AG04450 (cell line): Measurements from ENCODE around the gene MPND. TPM values are rescaled to one million over a fixed set of nuclear protein-coding genes. Genes with fewer than 3 reads are reported as not detected.
A peak's percentile ranks its signal among the peaks of the same experiment; 100 is the strongest.

Experiments
- CTCF ChIA-PET: fragments of 300-600, 350-600 bp; formaldehyde crosslinking; extraction: SDS; loops from one replicate; lab custom pipeline; 2022; ENCODE audit warnings: antibody characterized with exemption, inconsistent platforms; lab: Charles Lee
- POLR2A ChIA-PET: fragments of 350-600 bp; formaldehyde crosslinking; extraction: SDS; loops from one replicate; lab custom pipeline; 2021; ENCODE audit warnings: antibody characterized with exemption, inconsistent platforms; lab: Yijun Ruan, JAX
- DNase-seq: peaks from one replicate; pipeline ENCODE4 v3.0.0-alpha.2; 2011; ENCODE audit warnings: low read depth, low spot score
- H3K27ac ChIP-seq: one replicate; pipeline ENCODE4 v1.5.1; 2012; ENCODE audit warnings: low read depth, low read length, control low read depth
- H3K27me3 ChIP-seq: one replicate; pipeline ENCODE4 v1.6.0; 2012; ENCODE audit warnings: low read length; ENCODE audit not compliant: control insufficient read depth, insufficient read depth
- H3K4me3 ChIP-seq: 2 replicates; pipeline ENCODE4 v1.5.1; 2011; ENCODE audit warnings: mild to moderate bottlenecking, low read depth, low read length, control low read depth
- H3K9me3 ChIP-seq: 2 replicates; pipeline ENCODE4 v1.5.1; 2012; ENCODE audit warnings: low read length; ENCODE audit not compliant: control insufficient read depth, insufficient read depth
- CTCF ChIP-seq: IDR thresholded peaks from 2 replicates; pipeline ENCODE4 v1.5.1; 2011; ENCODE audit warnings: low read depth, low read length, control low read depth, inconsistent platforms
- polyA plus RNA-seq: library from polyadenylated mRNA; depleted of rRNA; stranded (reverse); fragments of >200 nt; gene quantifications from 2 replicates; pipeline ENCODE4 v1.2.3, GENCODE V29; 2011

The MPND gene
- polyA plus RNA-seq, 1 experiment: 5.1 TPM

- ChIA-PET POLR2A (no interaction called here), CTCF (no interaction called here)
- TF ChIP-seq CTCF: no peak
- H3K9me3 ChIP-seq: peaks cover 20% of the 10 kb centered on the region
- no peak overlapping the region for H3K4me3 ChIP-seq
- H3K27me3 ChIP-seq: no peaks in the 10 kb centered on the region
- DNase-seq: no peak
- H3K27ac ChIP-seq: no peak overlapping the region
Measured at GRCh38 chr19:4326215-4326836, 17.0 kb upstream of the MPND start.

GRCh38 chr19:4326837-4327251, 16.5 kb upstream of the MPND start:
- TF ChIP-seq CTCF: no peak
- H3K27me3 ChIP-seq: no peaks in the 10 kb centered on the region
- no peak overlapping the region for H3K27ac ChIP-seq
- peak overlapping the region; percentile 22; the same call in 1 of the 2 replicates for H3K4me3 ChIP-seq
- no peak for DNase-seq
- ChIA-PET POLR2A (no interaction called here), CTCF (no interaction called here)
- H3K9me3 ChIP-seq: peaks cover 15% of the 10 kb centered on the region

DNA sequence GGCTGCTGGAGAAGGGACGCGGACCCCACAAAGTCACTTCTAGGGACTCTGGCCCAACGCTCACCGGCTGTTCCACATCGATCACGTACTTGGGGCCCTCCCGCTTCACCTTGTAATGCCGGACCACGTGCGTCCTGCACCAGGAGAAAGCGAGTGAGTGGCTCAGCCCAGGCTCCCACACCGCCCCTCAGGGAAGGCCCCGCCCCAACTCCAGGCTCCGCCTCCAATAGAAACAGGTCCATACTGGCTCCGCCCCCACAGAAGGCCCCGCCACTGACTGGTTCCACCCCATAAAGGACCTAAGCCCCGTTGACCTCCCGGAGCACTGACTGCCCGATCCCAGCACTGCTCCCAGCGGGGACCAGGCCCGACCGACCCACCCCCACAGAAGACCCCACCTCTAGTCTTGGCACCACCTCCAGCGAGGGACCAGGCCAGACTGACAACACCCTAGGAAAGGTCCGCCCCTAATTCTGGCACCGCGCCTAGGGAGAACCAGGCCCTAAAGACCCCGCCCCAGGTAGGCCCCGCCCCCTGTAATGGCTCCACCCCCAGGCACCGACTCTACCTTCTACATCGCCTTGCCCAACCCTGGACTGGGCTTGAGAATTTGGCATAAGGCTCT, 16.0 kb upstream of the MPND start:
- no peak overlapping the region for H3K27ac ChIP-seq
- H3K27me3 ChIP-seq: no peaks in the 10 kb centered on the region
- no peak for DNase-seq
- H3K9me3 ChIP-seq: peaks cover 12% of the 10 kb centered on the region
- ChIA-PET POLR2A (interaction anchor here (1.0 to 1.5 kb wide), 2 partner anchors 10 to 16 kb away, joined by 3 to 9 read pairs; partner anchors contain the start of gene MPND), CTCF (no interaction called here)
- H3K4me3 ChIP-seq: peak overlapping the region; percentile 52
- no peak for TF ChIP-seq CTCF

DNA sequence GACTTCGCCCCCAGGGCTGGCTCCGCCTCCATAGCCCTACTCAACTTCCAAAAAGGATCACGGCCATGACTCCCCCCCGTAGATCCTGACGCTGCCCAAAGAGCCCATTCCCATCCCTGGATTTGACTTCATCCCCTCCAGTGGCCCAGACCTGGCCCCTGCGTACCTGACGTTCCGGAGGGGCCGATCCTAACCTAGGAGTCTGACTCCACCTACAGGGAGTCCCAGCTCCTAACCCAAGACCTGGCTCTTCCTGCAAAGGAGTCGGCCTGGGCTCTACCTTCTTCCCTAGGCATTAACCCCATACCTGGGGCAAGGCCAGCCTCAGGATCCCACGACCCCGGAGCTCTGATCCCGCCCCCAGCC, 15.5 kb upstream of the MPND start:
- peak overlapping the region; percentile 52 for H3K4me3 ChIP-seq
- H3K27me3 ChIP-seq: no peaks in the 10 kb centered on the region
- no peak overlapping the region for H3K27ac ChIP-seq
- no peak for TF ChIP-seq CTCF
- POLR2A ChIA-PET: interaction anchor here (0.6 to 1.5 kb wide), 3 partner anchors 10 to 305 kb away, joined by 3 to 9 read pairs (median 3); partner anchors contain the start of gene MPND
- peaks cover 10% of the 10 kb centered on the region; the same call in 1 of the 2 replicates for H3K9me3 ChIP-seq
- CTCF ChIA-PET: no interaction called here
- DNase-seq: no peak
